ENCODE results near the gene PNPLA2. TPM values are rescaled to one million over a fixed set of nuclear protein-coding genes. Genes with fewer than 3 reads are reported as not detected.
A peak's percentile ranks its signal among the peaks of the same experiment; 100 is the strongest.

Gene PNPLA2
- total RNA-seq, 1 donor from 2014 or later = 5.3 TPM

GRCh38 chr11:831118-831864 lies 12.6 kb downstream of the PNPLA2 start:
- no peak for DNase-seq

GRCh38 chr11:831961-832528 lies 13.3 kb downstream of the PNPLA2 start:
- no peak for DNase-seq

- DNase-seq = peak; percentile 23
These were observed 13.9 kb downstream of the PNPLA2 start, which contains the start of gene CD151 for GRCh38 chr11:832529-833113. CD151 (plus strand) TSS chr11:832952; CDS start chr11:836070, 3,118 bp downstream.

GRCh38 chr11:833114-833791 lies 14.5 kb downstream of the PNPLA2 start:
- DNase-seq = no peak

- no peak for DNase-seq
These were observed 15.2 kb downstream of the PNPLA2 start for GRCh38 chr11:833849-834311.

- DNase-seq = no peak
These were observed 15.9 kb downstream of the PNPLA2 start for GRCh38 chr11:834371-835316.

GRCh38 chr11:836274-836673 lies 17.6 kb downstream of the PNPLA2 start:
- no peak for DNase-seq

GRCh38 chr11:836700-837099 lies 18.0 kb downstream of the PNPLA2 start:
- no peak for DNase-seq

- DNase-seq = no peak
These were observed 18.7 kb downstream of the PNPLA2 start for GRCh38 chr11:837189-837989.

- DNase-seq = no peak
These were observed 19.2 kb downstream of the PNPLA2 start for GRCh38 chr11:837990-838307.

- DNase-seq = no peak
These were observed 19.9 kb downstream of the PNPLA2 start for GRCh38 chr11:838441-839279.

GRCh38 chr11:839280-839623 lies 20.5 kb downstream of the PNPLA2 start:
- DNase-seq = no peak

- DNase-seq = no peak
These were observed 21.3 kb downstream of the PNPLA2 start for GRCh38 chr11:839875-840617.

- no peak for DNase-seq
These were observed 23.3 kb downstream of the PNPLA2 start for GRCh38 chr11:841981-842369.

- peak; percentile 85 for DNase-seq
These were observed 23.8 kb downstream of the PNPLA2 start, which contains the start of the genes POLR2L and TSPAN4 for GRCh38 chr11:842370-843002. POLR2L (minus strand) TSS chr11:842529; CDS start chr11:842508, 21 bp downstream. TSPAN4 (plus strand) TSS chr11:842852; CDS start chr11:850305, 7,453 bp downstream.

- no peak for DNase-seq
These were observed 24.5 kb downstream of the PNPLA2 start for GRCh38 chr11:843086-843734.

GRCh38 chr11:843818-844692 lies 25.3 kb downstream of the PNPLA2 start:
- DNase-seq = no peak
